H9 (cell line): ENCODE data around the gene CTU2. TPM values are rescaled to one million over a fixed set of nuclear protein-coding genes. Genes with fewer than 3 reads are reported as not detected.

Experiments used
- DNase-seq: peaks from one replicate; pipeline ENCODE4 v3.0.0-alpha.2; 2017
- H2AFZ ChIP-seq: one replicate; pipeline ENCODE4 v1.6.1; 2013; ENCODE audit warnings: mild to moderate bottlenecking, low read length, control low read depth, moderate library complexity
- H2AK5ac ChIP-seq: 2 replicates; pipeline ENCODE4 v1.6.1; 2013; ENCODE audit warnings: low read length, control low read depth, mixed read lengths; ENCODE audit not compliant: insufficient read length
- H2BK120ac ChIP-seq: one replicate; pipeline ENCODE4 v1.6.1; 2013; ENCODE audit warnings: low read depth, mild to moderate bottlenecking, low read length, control low read depth, inconsistent platforms; ENCODE audit not compliant: poor library complexity, severe bottlenecking
- H2BK12ac ChIP-seq: 2 replicates; pipeline ENCODE4 v1.6.1; 2013; ENCODE audit warnings: low read length, control low read depth, mixed read lengths, low read depth; ENCODE audit not compliant: insufficient read length
- H2BK15ac ChIP-seq: 2 replicates; pipeline ENCODE4 v1.6.1; 2013; ENCODE audit warnings: low read depth, low read length, control low read depth
- H2BK20ac ChIP-seq: one replicate; pipeline ENCODE4 v1.6.1; 2013; ENCODE audit warnings: low read depth, mild to moderate bottlenecking, low read length, control low read depth, inconsistent platforms; ENCODE audit not compliant: poor library complexity, severe bottlenecking
- H2BK5ac ChIP-seq: 2 replicates; pipeline ENCODE4 v1.6.1; 2013; ENCODE audit warnings: low read length, control low read depth, mixed read lengths; ENCODE audit not compliant: insufficient read length
- H3K14ac ChIP-seq: 2 replicates; pipeline ENCODE4 v1.6.1; 2013; ENCODE audit warnings: low read length, control low read depth; ENCODE audit not compliant: insufficient read depth
- H3K18ac ChIP-seq: 2 replicates; pipeline ENCODE4 v1.6.1; 2013; ENCODE audit warnings: low read depth, mild to moderate bottlenecking, mixed read lengths, low read length, control low read depth; ENCODE audit not compliant: insufficient read length
- H3K23ac ChIP-seq: 2 replicates; pipeline ENCODE4 v1.6.1; 2013; ENCODE audit warnings: low read length, control low read depth, mixed read lengths, low read depth; ENCODE audit not compliant: insufficient read length
- H3K23me2 ChIP-seq: 2 replicates; pipeline ENCODE4 v1.6.1; 2013; ENCODE audit warnings: low read depth, mild to moderate bottlenecking, mixed read lengths, low read length, control low read depth; ENCODE audit not compliant: insufficient read length, poor library complexity, severe bottlenecking
- H3K27ac ChIP-seq: 2 replicates; pipeline ENCODE4 v1.5.1; 2013; ENCODE audit warnings: low read length, control low read depth, mixed read lengths, low read depth; ENCODE audit not compliant: insufficient read length
- H3K27me3 ChIP-seq: 2 replicates; pipeline ENCODE4 v1.6.1; 2013; ENCODE audit warnings: low read length, control low read depth, inconsistent platforms; ENCODE audit not compliant: insufficient read depth
- H3K4ac ChIP-seq: 2 replicates; pipeline ENCODE4 v1.6.1; 2013; ENCODE audit warnings: low read depth, mild to moderate bottlenecking, control low read depth, inconsistent platforms, low read length, moderate library complexity
- H3K4me1 ChIP-seq: 2 replicates; pipeline ENCODE4 v1.6.1; 2013; ENCODE audit warnings: low read length, control low read depth, inconsistent platforms; ENCODE audit not compliant: insufficient read depth
- H3K4me2 ChIP-seq: 2 replicates; pipeline ENCODE4 v1.6.1; 2013; ENCODE audit warnings: low read length, control low read depth, mixed read lengths; ENCODE audit not compliant: insufficient read length, insufficient read depth
- H3K56ac ChIP-seq: 2 replicates; pipeline ENCODE4 v1.6.1; 2013; ENCODE audit warnings: low read depth, mild to moderate bottlenecking, mixed read lengths, low read length, control low read depth; ENCODE audit not compliant: insufficient read length
- H3K79me1 ChIP-seq: 2 replicates; pipeline ENCODE4 v1.6.1; 2013; ENCODE audit warnings: low read depth, mild to moderate bottlenecking, moderate library complexity, low read length, control low read depth, inconsistent platforms; ENCODE audit not compliant: insufficient read depth, poor library complexity, severe bottlenecking
- H3K79me2 ChIP-seq: 2 replicates; pipeline ENCODE4 v1.6.1; 2013; ENCODE audit warnings: low read length, control low read depth, inconsistent platforms; ENCODE audit not compliant: insufficient read depth
- H3K9ac ChIP-seq: 2 replicates; pipeline ENCODE4 v1.6.1; 2013; ENCODE audit warnings: low read length, control low read depth, mixed read lengths; ENCODE audit not compliant: insufficient read length; ENCODE audit errors: extremely low read depth
- H3K9me3 ChIP-seq: one replicate; pipeline ENCODE4 v1.6.1; 2013; ENCODE audit warnings: low read depth, low read length, inconsistent platforms; ENCODE audit not compliant: control insufficient read depth
- H3T11ph ChIP-seq: one replicate; pipeline ENCODE4 v1.6.1; 2013; ENCODE audit warnings: mild to moderate bottlenecking, low read length, control low read depth, inconsistent platforms
- H4K20me1 ChIP-seq: one replicate; pipeline ENCODE4 v1.6.1; 2013; ENCODE audit not compliant: control insufficient read depth, insufficient read length, insufficient read depth
- H4K5ac ChIP-seq: 2 replicates; pipeline ENCODE4 v1.6.1; 2013; ENCODE audit warnings: low read depth, mild to moderate bottlenecking, mixed read lengths, low read length, control low read depth; ENCODE audit not compliant: insufficient read length
- H4K8ac ChIP-seq: replicated peaks from 2 replicates; pipeline ENCODE4 v1.6.1; 2013; ENCODE audit warnings: low read length, control low read depth, mixed read lengths, low read depth; ENCODE audit not compliant: insufficient read length
- H4K91ac ChIP-seq: 2 replicates; pipeline ENCODE4 v1.6.1; 2013; ENCODE audit warnings: low read depth, mild to moderate bottlenecking, moderate library complexity, mixed read lengths, low read length, control low read depth; ENCODE audit not compliant: insufficient read length
- H3K27ac Mint-ChIP-seq, 3 experiments: 2 replicates in 2 of 3; 3 replicates in 1 of 3; pipeline ENCODE4 v1.8.0; 2020 to 2021; ENCODE audit warnings: mixed read lengths in 3 of 3, mild to moderate bottlenecking in 1 of 3, moderate library complexity in 1 of 3
- H3K27me3 Mint-ChIP-seq: 2 replicates; pipeline ENCODE4 v1.8.0; 2021; ENCODE audit warnings: low read depth, mild to moderate bottlenecking, moderate library complexity, mixed read lengths
- H3K36me3 Mint-ChIP-seq, 3 experiments: 2 replicates in 2 of 3; 3 replicates in 1 of 3; pipeline ENCODE4 v1.8.0; 2020 to 2021; ENCODE audit warnings: low read depth in 3 of 3, mixed read lengths in 3 of 3; ENCODE audit not compliant: insufficient read depth in 1 of 3
- H3K4me1 Mint-ChIP-seq, 2 experiments: 2 replicates each; pipeline ENCODE4 v1.8.0; 2020; ENCODE audit warnings: mixed read lengths in 2 of 2
- H3K4me3 Mint-ChIP-seq, 2 experiments: 2 replicates in 1 of 2; 3 replicates in 1 of 2; pipeline ENCODE4 v1.8.0; 2020 to 2021; ENCODE audit warnings: mild to moderate bottlenecking in 2 of 2, mixed read lengths in 2 of 2, moderate library complexity in 1 of 2
- H3K9me3 Mint-ChIP-seq, 2 experiments: 2 replicates in 1 of 2; 3 replicates in 1 of 2; pipeline ENCODE4 v1.8.0; 2020; ENCODE audit warnings: mild to moderate bottlenecking in 2 of 2, mixed read lengths in 2 of 2, moderate library complexity in 1 of 2
- WGBS: extraction: QIAGEN DNeasy Blood & Tissue Kit; methylation state at CpG from one replicate; pipeline ENCODE4 v1.1.7; 2013; ENCODE audit warnings: missing lambda C conversion rate, low lambda C conversion rate, mixed read lengths; ENCODE audit not compliant: insufficient read length; ENCODE audit errors: extremely low coverage; 5-methylcytosine and 5-hydroxymethylcytosine counted together
- total RNA-seq: library from RNA; stranded (reverse); gene quantifications from 2 replicates; pipeline ENCODE4 v1.2.1, GENCODE V29; 2021
- TF ChIP-seq, protein P1 (sequence below): fragments of 200-600 bp; sonication (generic); conservative IDR thresholded peaks from 3 replicates; pipeline ENCODE4 v1.8.0; 2021; ENCODE audit warnings: antibody characterized with exemption, mild to moderate bottlenecking

Gene CTU2
- total RNA-seq, 1 experiment from 2014 or later, result 32.8 TPM

DNA sequence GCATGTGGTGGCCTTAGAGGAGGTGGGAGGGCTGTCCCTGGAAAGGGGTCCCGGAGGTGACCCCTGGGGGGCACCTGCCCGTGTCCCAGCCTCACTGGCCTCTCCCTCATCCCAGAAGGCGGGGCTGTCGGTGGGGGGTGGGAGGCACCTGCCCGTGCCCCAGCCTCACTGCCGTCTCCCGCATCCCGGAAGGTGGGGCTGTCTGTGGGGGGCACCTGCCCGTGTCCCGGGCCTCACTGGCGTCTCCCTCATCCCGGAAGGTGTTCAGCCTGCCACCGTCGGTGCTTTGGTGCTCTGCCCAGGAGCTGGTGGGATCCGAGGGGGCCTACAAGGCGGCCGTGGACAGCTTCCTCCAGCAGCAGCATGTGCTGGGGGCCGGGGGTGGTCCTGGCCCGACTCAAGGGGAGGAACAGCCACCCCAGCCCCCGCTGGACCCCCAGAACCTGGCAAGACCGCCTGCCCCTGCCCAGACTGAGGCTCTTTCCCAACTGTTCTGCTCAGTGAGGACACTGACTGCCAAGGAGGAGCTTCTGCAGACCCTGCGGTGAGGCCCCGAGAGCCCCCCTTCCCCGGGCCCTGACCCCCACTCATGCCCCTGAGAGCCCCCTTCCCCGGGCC is 6.2 kb downstream of the CTU2 start:
- TF ChIP-seq, protein P1, sequence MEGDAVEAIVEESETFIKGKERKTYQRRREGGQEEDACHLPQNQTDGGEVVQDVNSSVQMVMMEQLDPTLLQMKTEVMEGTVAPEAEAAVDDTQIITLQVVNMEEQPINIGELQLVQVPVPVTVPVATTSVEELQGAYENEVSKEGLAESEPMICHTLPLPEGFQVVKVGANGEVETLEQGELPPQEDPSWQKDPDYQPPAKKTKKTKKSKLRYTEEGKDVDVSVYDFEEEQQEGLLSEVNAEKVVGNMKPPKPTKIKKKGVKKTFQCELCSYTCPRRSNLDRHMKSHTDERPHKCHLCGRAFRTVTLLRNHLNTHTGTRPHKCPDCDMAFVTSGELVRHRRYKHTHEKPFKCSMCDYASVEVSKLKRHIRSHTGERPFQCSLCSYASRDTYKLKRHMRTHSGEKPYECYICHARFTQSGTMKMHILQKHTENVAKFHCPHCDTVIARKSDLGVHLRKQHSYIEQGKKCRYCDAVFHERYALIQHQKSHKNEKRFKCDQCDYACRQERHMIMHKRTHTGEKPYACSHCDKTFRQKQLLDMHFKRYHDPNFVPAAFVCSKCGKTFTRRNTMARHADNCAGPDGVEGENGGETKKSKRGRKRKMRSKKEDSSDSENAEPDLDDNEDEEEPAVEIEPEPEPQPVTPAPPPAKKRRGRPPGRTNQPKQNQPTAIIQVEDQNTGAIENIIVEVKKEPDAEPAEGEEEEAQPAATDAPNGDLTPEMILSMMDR, result no peak
- H3T11ph ChIP-seq, result no peak overlapping the region
- DNase-seq, result no peak
- Mint-ChIP-seq H3K4me1 (peaks cover 2 to 8% of the 10 kb centered on the region in 2 experiments), H3K27ac (0 out of 7 replicates have a peak overlapping the region, but pooled peaks of 2 of the 3 experiments have one; percentile 61 to 62), H3K9me3 (no peaks in the 10 kb centered on the region; a peak in 1 of 5 replicates), H3K4me3 (no peak overlapping the region), H3K27me3 (no peaks in the 10 kb centered on the region), H3K36me3 (peaks cover 4 to 15% (median 15%) of the 10 kb centered on the region in 3 experiments; a peak in 5 of 7 replicates)
- H2BK20ac ChIP-seq, result no peak overlapping the region
- H2BK15ac ChIP-seq, result no peak overlapping the region
- H2BK5ac ChIP-seq, result no peak overlapping the region
- no peak overlapping the region for H4K5ac ChIP-seq
- no peak overlapping the region for H3K9ac ChIP-seq
- H3K4me2 ChIP-seq, result no peak overlapping the region
- no peaks in the 10 kb centered on the region for H3K23me2 ChIP-seq
- no peak overlapping the region; the same call in 1 of the 2 replicates for H3K14ac ChIP-seq
- no CpG with 5 or more reads among the region's 25 CpGs for WGBS
- H4K8ac ChIP-seq, result no peak overlapping the region
- H2BK120ac ChIP-seq, result no peak overlapping the region
- H3K23ac ChIP-seq, result no peak overlapping the region
- no peak overlapping the region for H2AK5ac ChIP-seq
- H3K9me3 ChIP-seq, result no peaks in the 10 kb centered on the region
- H2BK12ac ChIP-seq, result no peak overlapping the region
- no peaks in the 10 kb centered on the region for H3K4me1 ChIP-seq
- no peak overlapping the region for H3K27ac ChIP-seq
- no peak overlapping the region for H3K4ac ChIP-seq
- no peaks in the 10 kb centered on the region for H4K20me1 ChIP-seq
- H4K91ac ChIP-seq, result no peak overlapping the region
- H2AFZ ChIP-seq, result no peak overlapping the region
- no peak overlapping the region for H3K56ac ChIP-seq
- no peaks in the 10 kb centered on the region for H3K27me3 ChIP-seq
- H3K18ac ChIP-seq, result no peak overlapping the region
- H3K79me1 ChIP-seq, result no peaks in the 10 kb centered on the region
- no peaks in the 10 kb centered on the region for H3K79me2 ChIP-seq
